Measurements from ENCODE around the gene TRPM2. TPM values are rescaled to one million over a fixed set of nuclear protein-coding genes. Genes with fewer than 3 reads are reported as not detected.

The TRPM2 gene
- total RNA-seq, 1 donor from 2014 or later = 2.8 TPM

DNA sequence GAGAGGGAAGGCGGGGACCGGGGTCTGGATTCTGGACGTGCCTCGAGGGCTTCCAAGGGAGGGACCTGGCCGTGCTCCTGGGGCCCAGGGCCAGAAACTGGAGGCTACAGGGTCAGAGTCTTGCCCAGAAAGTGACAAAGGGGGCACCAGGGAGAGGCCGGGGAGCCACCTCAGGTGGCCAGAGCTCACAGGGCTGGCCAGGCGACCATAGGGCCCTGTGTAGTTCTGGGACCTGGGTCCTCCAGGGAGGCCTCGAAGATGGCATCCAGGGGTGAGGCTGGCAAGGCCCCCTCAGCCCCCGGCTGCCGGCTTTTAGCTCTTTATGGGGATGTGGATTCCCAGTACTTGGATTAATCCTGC lies 87.6 kb downstream of the TRPM2 start:
- TF ChIP-seq, protein P1, sequence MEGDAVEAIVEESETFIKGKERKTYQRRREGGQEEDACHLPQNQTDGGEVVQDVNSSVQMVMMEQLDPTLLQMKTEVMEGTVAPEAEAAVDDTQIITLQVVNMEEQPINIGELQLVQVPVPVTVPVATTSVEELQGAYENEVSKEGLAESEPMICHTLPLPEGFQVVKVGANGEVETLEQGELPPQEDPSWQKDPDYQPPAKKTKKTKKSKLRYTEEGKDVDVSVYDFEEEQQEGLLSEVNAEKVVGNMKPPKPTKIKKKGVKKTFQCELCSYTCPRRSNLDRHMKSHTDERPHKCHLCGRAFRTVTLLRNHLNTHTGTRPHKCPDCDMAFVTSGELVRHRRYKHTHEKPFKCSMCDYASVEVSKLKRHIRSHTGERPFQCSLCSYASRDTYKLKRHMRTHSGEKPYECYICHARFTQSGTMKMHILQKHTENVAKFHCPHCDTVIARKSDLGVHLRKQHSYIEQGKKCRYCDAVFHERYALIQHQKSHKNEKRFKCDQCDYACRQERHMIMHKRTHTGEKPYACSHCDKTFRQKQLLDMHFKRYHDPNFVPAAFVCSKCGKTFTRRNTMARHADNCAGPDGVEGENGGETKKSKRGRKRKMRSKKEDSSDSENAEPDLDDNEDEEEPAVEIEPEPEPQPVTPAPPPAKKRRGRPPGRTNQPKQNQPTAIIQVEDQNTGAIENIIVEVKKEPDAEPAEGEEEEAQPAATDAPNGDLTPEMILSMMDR (IDR thresholded peaks at IDR 0.05; ENCODE audit: insufficient read depth, low read length, poor library complexity, severe bottlenecking) = no peak
- no peaks in the 10 kb centered on the region for H3K27me3 ChIP-seq (ENCODE audit: control insufficient read depth, insufficient read depth, low read length)
- DNase-seq (ENCODE audit: low read depth) = no peak
- H3K4me3 ChIP-seq (ENCODE audit: low read depth, low read length) = no peak overlapping the region
- no peaks in the 10 kb centered on the region for H3K36me3 ChIP-seq (ENCODE audit: control insufficient read depth, insufficient read depth, low read length)

DNA sequence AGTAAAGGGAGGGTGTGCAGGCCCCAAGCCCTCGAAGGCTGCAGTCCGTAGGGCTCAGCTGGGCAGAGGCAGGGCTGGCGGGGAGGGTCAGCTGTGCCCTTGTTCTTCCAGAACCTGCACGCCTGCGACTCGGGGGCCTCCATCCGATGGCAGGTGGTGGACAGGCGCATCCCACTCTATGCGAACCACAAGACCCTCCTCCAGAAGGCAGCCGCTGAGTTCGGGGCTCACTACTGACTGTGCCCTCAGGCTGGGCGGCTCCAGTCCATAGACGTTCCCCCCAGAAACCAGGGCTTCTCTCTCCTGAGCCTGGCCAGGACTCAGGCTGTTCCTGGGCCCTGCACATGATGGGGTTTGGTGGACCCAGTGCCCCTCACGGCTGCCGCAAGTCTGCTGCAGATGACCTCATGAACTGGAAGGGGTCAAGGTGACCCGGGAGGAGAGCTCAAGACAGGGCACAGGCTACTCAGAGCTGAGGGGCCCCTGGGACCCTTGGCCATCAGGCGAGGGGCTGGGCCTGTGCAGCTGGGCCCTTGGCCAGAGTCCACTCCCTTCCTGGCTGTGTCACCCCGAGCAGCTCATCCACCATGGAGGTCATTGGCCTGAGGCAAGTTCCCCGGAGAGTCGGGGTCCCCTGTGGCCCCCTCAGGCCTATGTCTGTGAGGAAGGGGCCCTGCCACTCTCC lies 88.3 kb downstream of the TRPM2 start:
- DNase-seq (ENCODE audit: low read depth) = no peak
- no peaks in the 10 kb centered on the region for H3K27me3 ChIP-seq (ENCODE audit: control insufficient read depth, insufficient read depth, low read length)
- no peaks in the 10 kb centered on the region for H3K36me3 ChIP-seq (ENCODE audit: control insufficient read depth, insufficient read depth, low read length)
- TF ChIP-seq, protein P1 (IDR thresholded peaks at IDR 0.05; ENCODE audit: insufficient read depth, low read length, poor library complexity, severe bottlenecking) = no peak
- no peak overlapping the region for H3K4me3 ChIP-seq (ENCODE audit: low read depth, low read length)

DNA sequence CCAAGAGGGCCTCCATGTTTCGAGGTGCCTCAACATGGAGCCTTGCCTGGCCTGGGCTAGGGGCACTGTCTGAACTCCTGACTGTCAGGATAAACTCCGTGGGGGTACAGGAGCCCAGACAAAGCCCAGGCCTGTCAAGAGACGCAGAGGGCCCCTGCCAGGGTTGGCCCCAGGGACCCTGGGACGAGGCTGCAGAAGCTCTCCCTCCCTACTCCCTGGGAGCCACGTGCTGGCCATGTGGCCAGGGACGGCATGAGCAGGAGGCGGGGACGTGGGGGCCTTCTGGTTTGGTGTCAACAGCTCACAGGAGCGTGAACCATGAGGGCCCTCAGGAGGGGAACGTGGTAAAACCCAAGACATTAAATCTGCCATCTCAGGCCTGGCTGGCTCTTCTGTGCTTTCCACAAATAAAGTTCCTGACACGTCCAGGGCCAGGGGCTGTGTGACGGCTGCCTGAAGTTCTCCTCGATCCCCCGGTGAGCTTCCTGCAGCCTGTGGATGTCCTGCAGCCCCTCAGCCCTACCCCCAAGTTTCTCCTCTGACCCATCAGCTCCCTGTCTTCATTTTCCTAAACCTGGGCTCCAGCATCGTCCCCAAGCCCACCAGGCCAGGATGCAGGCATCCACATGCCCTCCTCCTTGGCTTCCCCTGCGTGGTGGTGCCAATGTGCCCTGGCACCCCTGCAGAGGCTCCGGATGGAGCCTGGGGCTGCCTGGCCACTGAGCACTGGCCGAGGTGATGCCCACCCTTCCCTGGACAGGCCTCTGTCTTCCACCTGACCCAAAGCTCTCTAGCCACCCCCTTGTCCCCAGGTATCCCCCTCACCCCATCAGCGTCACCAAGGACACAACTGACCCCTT lies 89.1 kb downstream of the TRPM2 start:
- DNase-seq (ENCODE audit: low read depth) = no peak
- TF ChIP-seq, protein P1 (IDR thresholded peaks at IDR 0.05; ENCODE audit: insufficient read depth, low read length, poor library complexity, severe bottlenecking) = no peak
- H3K27me3 ChIP-seq (ENCODE audit: control insufficient read depth, insufficient read depth, low read length) = no peaks in the 10 kb centered on the region
- no peak overlapping the region for H3K4me3 ChIP-seq (ENCODE audit: low read depth, low read length)
- H3K36me3 ChIP-seq (ENCODE audit: control insufficient read depth, insufficient read depth, low read length) = no peaks in the 10 kb centered on the region

DNA sequence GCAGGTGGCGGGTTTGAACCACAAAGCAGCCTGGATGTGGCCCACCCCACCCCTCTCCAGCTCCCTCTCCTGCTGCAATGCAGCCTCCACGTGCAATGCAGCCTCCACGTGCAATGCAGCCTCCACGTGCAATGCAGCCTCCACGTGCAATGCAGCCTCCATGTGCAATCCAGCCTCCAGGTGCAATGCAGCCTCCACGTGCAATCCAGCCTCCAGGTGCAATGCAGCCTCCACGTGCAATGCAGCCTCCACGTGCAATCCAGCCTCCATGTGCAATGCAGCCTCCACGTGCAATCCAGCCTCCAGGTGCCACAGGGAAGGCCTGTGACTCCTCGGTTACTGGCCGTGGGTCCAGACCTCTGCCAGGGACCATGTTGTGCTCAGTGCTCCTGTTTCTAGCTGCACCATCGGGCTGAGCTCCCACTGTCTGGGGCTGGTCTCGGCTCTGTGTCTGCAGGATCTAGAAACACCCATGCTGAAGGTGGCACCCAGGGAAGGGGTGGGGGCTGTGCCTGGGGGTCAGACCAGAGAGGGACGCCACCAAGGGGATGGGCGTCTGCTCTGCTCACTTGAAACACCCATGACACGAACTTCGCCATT lies 90.0 kb downstream of the TRPM2 start:
- H3K36me3 ChIP-seq (ENCODE audit: control insufficient read depth, insufficient read depth, low read length) = no peaks in the 10 kb centered on the region
- TF ChIP-seq, protein P1 (IDR thresholded peaks at IDR 0.05; ENCODE audit: insufficient read depth, low read length, poor library complexity, severe bottlenecking) = no peak
- H3K27me3 ChIP-seq (ENCODE audit: control insufficient read depth, insufficient read depth, low read length) = no peaks in the 10 kb centered on the region
- no peak for DNase-seq (ENCODE audit: low read depth)
- no peak overlapping the region for H3K4me3 ChIP-seq (ENCODE audit: low read depth, low read length)

DNA sequence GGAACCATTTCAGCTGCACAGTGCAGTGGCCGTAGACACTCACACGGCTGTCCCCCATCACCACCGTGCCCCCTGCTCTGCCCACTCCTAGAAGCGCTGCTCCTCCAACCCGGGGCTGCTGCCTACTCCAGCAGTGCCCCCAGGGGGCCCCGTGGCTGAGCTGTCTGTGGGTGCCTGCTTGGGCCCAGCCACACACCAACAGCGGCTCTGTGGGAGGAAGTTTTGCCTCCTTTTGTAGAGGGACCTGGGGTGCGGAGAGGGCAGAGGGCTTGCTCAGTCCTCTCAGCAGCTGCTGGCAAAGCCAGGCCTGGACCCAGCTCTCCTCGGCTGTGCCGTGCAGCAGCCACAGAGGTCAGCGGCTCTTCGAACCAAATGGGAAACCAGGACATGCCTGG lies 90.5 kb downstream of the TRPM2 start:
- no peaks in the 10 kb centered on the region for H3K27me3 ChIP-seq (ENCODE audit: control insufficient read depth, insufficient read depth, low read length)
- no peak for DNase-seq (ENCODE audit: low read depth)
- H3K4me3 ChIP-seq (ENCODE audit: low read depth, low read length) = no peak overlapping the region
- TF ChIP-seq, protein P1 (IDR thresholded peaks at IDR 0.05; ENCODE audit: insufficient read depth, low read length, poor library complexity, severe bottlenecking) = no peak
- no peaks in the 10 kb centered on the region for H3K36me3 ChIP-seq (ENCODE audit: control insufficient read depth, insufficient read depth, low read length)

All from kidney epithelial cell (primary cell).